HG03558 (cell line): ENCODE data around the gene TEAD1.

Source experiments
- ATAC-seq: cut with Tn5 transposase; IDR thresholded peaks from one replicate; pipeline ENCODE4 v1.9.1; 2021; ENCODE audit warnings: moderate number of reproducible peaks; ENCODE audit not compliant: unreplicated experiment; ENCODE audit errors: extremely low read depth

Gene TEAD1

GRCh38 chr11:12778240-12778905 lies 104.2 kb downstream of the TEAD1 start:
- no peak for ATAC-seq

GRCh38 chr11:12783765-12784164 lies 109.5 kb downstream of the TEAD1 start:
- no peak for ATAC-seq

GRCh38 chr11:12784445-12784844 lies 110.2 kb downstream of the TEAD1 start:
- no peak for ATAC-seq

GRCh38 chr11:12784987-12785386 lies 110.8 kb downstream of the TEAD1 start:
- ATAC-seq, result no peak

GRCh38 chr11:12785901-12786300 lies 111.7 kb downstream of the TEAD1 start:
- no peak for ATAC-seq

GRCh38 chr11:12786450-12786849 lies 112.2 kb downstream of the TEAD1 start:
- ATAC-seq, result no peak

- no peak for ATAC-seq
Measured at GRCh38 chr11:12786891-12787290, 112.7 kb downstream of the TEAD1 start.

GRCh38 chr11:12787847-12788246 lies 113.6 kb downstream of the TEAD1 start:
- no peak for ATAC-seq

- ATAC-seq, result no peak
Measured at GRCh38 chr11:12789054-12789453, 114.8 kb downstream of the TEAD1 start.

GRCh38 chr11:12789596-12790215 lies 115.5 kb downstream of the TEAD1 start:
- ATAC-seq, result no peak

GRCh38 chr11:12790861-12791616 lies 116.8 kb downstream of the TEAD1 start:
- ATAC-seq, result no peak

- ATAC-seq, result no peak
Measured at GRCh38 chr11:12792018-12792417, 117.8 kb downstream of the TEAD1 start.

- no peak for ATAC-seq
Measured at GRCh38 chr11:12792590-12792989, 118.4 kb downstream of the TEAD1 start.

- ATAC-seq, result no peak
Measured at GRCh38 chr11:12793065-12793464, 118.8 kb downstream of the TEAD1 start.

- no peak for ATAC-seq
Measured at GRCh38 chr11:12793506-12793905, 119.3 kb downstream of the TEAD1 start.

- ATAC-seq, result no peak
Measured at GRCh38 chr11:12794576-12795230, 120.5 kb downstream of the TEAD1 start.

- no peak for ATAC-seq
Measured at GRCh38 chr11:12797996-12798395, 123.8 kb downstream of the TEAD1 start.

- no peak for ATAC-seq
Measured at GRCh38 chr11:12798609-12799011, 124.4 kb downstream of the TEAD1 start.

- ATAC-seq, result no peak
Measured at GRCh38 chr11:12799334-12799835, 125.2 kb downstream of the TEAD1 start.

GRCh38 chr11:12800032-12800671 lies 125.9 kb downstream of the TEAD1 start:
- ATAC-seq, result no peak
